OCI-LY1 (cell line): ENCODE measurements around the gene SUCO.

Experiments
- H2AFZ ChIP-seq: fragments of 200-600 bp; sonication (generic), shearing (Covaris generic); 2 replicates; pipeline ENCODE4 v1.6.0; 2014; ENCODE audit warnings: antibody characterized with exemption, mild to moderate bottlenecking, low read length
- H3F3A ChIP-seq: fragments of 200-600 bp; sonication (generic), shearing (Covaris generic); 2 replicates; pipeline ENCODE4 v1.6.0; 2014; ENCODE audit warnings: mild to moderate bottlenecking, antibody characterized with exemption, low read length, moderate library complexity; ENCODE audit not compliant: insufficient read depth
- H3K27ac ChIP-seq: fragments of 200-600 bp; sonication (generic); 2 replicates; pipeline ENCODE4 v1.5.1; 2014; ENCODE audit warnings: low read length, mixed run types, mild to moderate bottlenecking, low read depth; ENCODE audit not compliant: poor library complexity, severe bottlenecking
- H3K27me3 ChIP-seq: fragments of 200-600 bp; sonication (generic); 2 replicates; pipeline ENCODE4 v1.6.0; 2014; ENCODE audit warnings: antibody characterized with exemption, mild to moderate bottlenecking, low read length, moderate library complexity; ENCODE audit not compliant: insufficient read depth
- H3K36me3 ChIP-seq: fragments of 200-600 bp; sonication (generic); 2 replicates; pipeline ENCODE4 v1.6.1; 2014; ENCODE audit warnings: mild to moderate bottlenecking, antibody characterized with exemption, low read length, moderate library complexity, mixed read lengths; ENCODE audit not compliant: insufficient read depth
- H3K4me1 ChIP-seq: fragments of 200-600 bp; sonication (generic); 2 replicates; pipeline ENCODE4 v1.5.1; 2014; ENCODE audit warnings: mild to moderate bottlenecking, low read length, moderate library complexity; ENCODE audit not compliant: insufficient read depth, severe bottlenecking
- H3K4me2 ChIP-seq: fragments of 200-600 bp; sonication (generic), shearing (Covaris generic); 2 replicates; pipeline ENCODE4 v1.6.1; 2014; ENCODE audit warnings: low read length
- H3K4me3 ChIP-seq: fragments of 200-600 bp; sonication (generic); 2 replicates; pipeline ENCODE4 v1.5.1; 2014; ENCODE audit warnings: low read length, low read depth, mild to moderate bottlenecking, mixed read lengths; ENCODE audit not compliant: poor library complexity, severe bottlenecking
- H3K79me2 ChIP-seq: fragments of 200-600 bp; shearing (Covaris generic); 2 replicates; pipeline ENCODE4 v1.6.1; 2016; ENCODE audit warnings: mixed run types, low read length, mixed read lengths; ENCODE audit not compliant: insufficient read depth
- H3K9ac ChIP-seq: fragments of 200-600 bp; sonication (generic), shearing (Covaris generic); 2 replicates; pipeline ENCODE4 v1.6.1; 2014; ENCODE audit warnings: mild to moderate bottlenecking, low read length, mixed read lengths
- H3K9me2 ChIP-seq: fragments of 200-600 bp; sonication (generic), shearing (Covaris generic); 2 replicates; pipeline ENCODE4 v1.6.1; 2014; ENCODE audit warnings: low read depth, mild to moderate bottlenecking, low read length, mixed read lengths
- H3K9me3 ChIP-seq: fragments of 200-600 bp; shearing (Covaris generic); 2 replicates; pipeline ENCODE4 v1.6.1; 2014; ENCODE audit warnings: low read length, mixed read lengths
- H4K20me1 ChIP-seq: fragments of 200-600 bp; sonication (generic), shearing (Covaris generic); 2 replicates; pipeline ENCODE4 v1.6.0; 2016; ENCODE audit warnings: mild to moderate bottlenecking, low read length; ENCODE audit not compliant: insufficient read depth
- CTCF ChIP-seq: fragments of 200-600 bp; sonication (generic), shearing (Covaris generic); IDR thresholded peaks from 2 replicates; pipeline ENCODE4 v1.5.1; 2017; ENCODE audit warnings: mild to moderate bottlenecking, antibody characterized with exemption, low read length, moderate library complexity, mixed read lengths
- EZH2 ChIP-seq: fragments of 200-600 bp; sonication (generic), shearing (Covaris generic); IDR thresholded peaks from 2 replicates; pipeline ENCODE4 v1.8.0; 2017; ENCODE audit warnings: borderline replicate concordance, mixed run types, mild to moderate bottlenecking, antibody characterized with exemption, low read length, moderate library complexity, mixed read lengths

The SUCO gene

GRCh38 chr1:172561252-172561651 is 28.3 kb downstream of the SUCO start:
- H3K27me3 ChIP-seq, result no peaks in the 10 kb centered on the region
- no peak overlapping the region for H3K4me3 ChIP-seq
- H3K9me3 ChIP-seq, result no peaks in the 10 kb centered on the region
- H4K20me1 ChIP-seq, result no peaks in the 10 kb centered on the region
- no peaks in the 10 kb centered on the region for H3F3A ChIP-seq
- no peak overlapping the region for H2AFZ ChIP-seq
- no peak overlapping the region for H3K9ac ChIP-seq
- peaks cover 91% of the 10 kb centered on the region for H3K36me3 ChIP-seq
- H3K4me1 ChIP-seq, result no peaks in the 10 kb centered on the region
- H3K27ac ChIP-seq, result no peak overlapping the region
- no peak overlapping the region for H3K4me2 ChIP-seq
- TF ChIP-seq EZH2 (no peak), CTCF (no peak)
- H3K79me2 ChIP-seq, result no peaks in the 10 kb centered on the region
- H3K9me2 ChIP-seq, result no peaks in the 10 kb centered on the region

- H3K4me1 ChIP-seq, result no peaks in the 10 kb centered on the region
- H3K4me3 ChIP-seq, result no peak overlapping the region
- H3K9ac ChIP-seq, result no peak overlapping the region
- no peaks in the 10 kb centered on the region for H3F3A ChIP-seq
- H3K9me2 ChIP-seq, result no peaks in the 10 kb centered on the region
- H3K79me2 ChIP-seq, result no peaks in the 10 kb centered on the region
- H2AFZ ChIP-seq, result no peak overlapping the region
- no peaks in the 10 kb centered on the region for H3K9me3 ChIP-seq
- H3K4me2 ChIP-seq, result no peak overlapping the region
- no peaks in the 10 kb centered on the region for H3K27me3 ChIP-seq
- no peaks in the 10 kb centered on the region for H4K20me1 ChIP-seq
- TF ChIP-seq CTCF (no peak), EZH2 (no peak)
- peaks cover 68% of the 10 kb centered on the region for H3K36me3 ChIP-seq
- H3K27ac ChIP-seq, result no peak overlapping the region
Measured at GRCh38 chr1:172566196-172566997, 33.4 kb downstream of the SUCO start.

- Histone ChIP-seq H3K9ac (no peak overlapping the region), H2AFZ (no peak overlapping the region), H3K4me3 (no peak overlapping the region), H3K9me3 (no peaks in the 10 kb centered on the region), H3K79me2 (no peaks in the 10 kb centered on the region), H3K9me2 (no peaks in the 10 kb centered on the region), H3K27me3 (no peaks in the 10 kb centered on the region), H3F3A (no peaks in the 10 kb centered on the region), H4K20me1 (no peaks in the 10 kb centered on the region), H3K4me2 (no peak overlapping the region), H3K4me1 (no peaks in the 10 kb centered on the region), H3K27ac (no peak overlapping the region), H3K36me3 (peaks cover 57% of the 10 kb centered on the region)
- no peak for TF ChIP-seq CTCF
- no peak for TF ChIP-seq EZH2
Measured at GRCh38 chr1:172567720-172568119, 34.8 kb downstream of the SUCO start.
